D341Med (cell line): ENCODE data around the gene PRSS16.
"Not testable (repeated sequence)": the region's sequence is repeated elsewhere in the genome, so short reads cannot be mapped to it uniquely, and the experiment has no call there.

Experiments
- DNase-seq: peaks from one replicate; pipeline ENCODE4 v3.0.0; 2012; ENCODE audit warnings: low spot score

The PRSS16 gene

GRCh38 chr6:27242589-27243265 lies 4.8 kb upstream of the PRSS16 start:
- DNase-seq: no peak

GRCh38 chr6:27248783-27249182 lies 1.3 kb downstream of the PRSS16 start:
- no peak for DNase-seq

GRCh38 chr6:27250277-27251111 lies 3.0 kb downstream of the PRSS16 start:
- DNase-seq: no peak

- DNase-seq: peak; percentile 91
These were observed 3.7 kb downstream of the PRSS16 start for GRCh38 chr6:27251112-27251605.

- peak; percentile 94 for DNase-seq
These were observed 4.2 kb downstream of the PRSS16 start for GRCh38 chr6:27251606-27252251.

- DNase-seq: no peak
These were observed 7.1 kb downstream of the PRSS16 start for GRCh38 chr6:27254566-27254965.

GRCh38 chr6:27255866-27256265 lies 8.4 kb downstream of the PRSS16 start:
- no peak for DNase-seq

- no peak for DNase-seq
These were observed 12.9 kb downstream of the PRSS16 start for GRCh38 chr6:27260369-27260768.

- no peak for DNase-seq
These were observed 13.4 kb downstream of the PRSS16 start for GRCh38 chr6:27260836-27261375.

GRCh38 chr6:27263886-27264285 lies 16.4 kb downstream of the PRSS16 start:
- DNase-seq: no peak

GRCh38 chr6:27267003-27267402 lies 19.5 kb downstream of the PRSS16 start:
- not testable (repeated sequence) for DNase-seq

GRCh38 chr6:27267857-27268434 lies 20.4 kb downstream of the PRSS16 start:
- no peak for DNase-seq

- no peak for DNase-seq
These were observed 21.3 kb downstream of the PRSS16 start for GRCh38 chr6:27268803-27269202.

GRCh38 chr6:27273783-27274182 lies 26.3 kb downstream of the PRSS16 start:
- no peak for DNase-seq

GRCh38 chr6:27275025-27275956 lies 27.8 kb downstream of the PRSS16 start:
- DNase-seq: no peak

- peak; percentile 31 for DNase-seq
These were observed 32.1 kb downstream of the PRSS16 start for GRCh38 chr6:27279513-27280063.

- DNase-seq: peak; percentile 46
These were observed 32.6 kb downstream of the PRSS16 start for GRCh38 chr6:27280064-27280539.

GRCh38 chr6:27280540-27281000 lies 33.1 kb downstream of the PRSS16 start:
- DNase-seq: peak; percentile 52

GRCh38 chr6:27281105-27281539 lies 33.6 kb downstream of the PRSS16 start:
- DNase-seq: no peak

- DNase-seq: no peak
These were observed 34.1 kb downstream of the PRSS16 start for GRCh38 chr6:27281569-27281968.
